Loucy (cell line): ENCODE data around the gene RBM10.

Experiments used
- H2AFZ ChIP-seq: fragments of 200-600 bp; sonication (generic); 2 replicates; pipeline ENCODE4 v1.6.0; 2016; ENCODE audit warnings: antibody characterized with exemption, mild to moderate bottlenecking, low read length, moderate library complexity
- H3F3A ChIP-seq: fragments of 200-600 bp; 2 replicates; pipeline ENCODE4 v1.6.0; 2016; ENCODE audit warnings: antibody characterized with exemption, low read depth, mild to moderate bottlenecking
- H3K27me3 ChIP-seq: fragments of 200-600 bp; sonication (generic); 2 replicates; pipeline ENCODE4 v1.6.1; 2014; ENCODE audit warnings: low read length, mild to moderate bottlenecking; ENCODE audit not compliant: insufficient read depth, poor library complexity, severe bottlenecking
- H3K36me3 ChIP-seq: fragments of 200-600 bp; sonication (generic); 2 replicates; pipeline ENCODE4 v1.6.1; 2016; ENCODE audit warnings: low read length; ENCODE audit not compliant: insufficient read depth
- H3K4me1 ChIP-seq: fragments of 200-600 bp; sonication (generic); 2 replicates; pipeline ENCODE4 v1.5.1; 2014; ENCODE audit warnings: low read length, mild to moderate bottlenecking; ENCODE audit not compliant: insufficient read depth, poor library complexity, severe bottlenecking
- H3K4me2 ChIP-seq: fragments of 200-600 bp; sonication (generic); 2 replicates; pipeline ENCODE4 v1.6.0; 2014; ENCODE audit warnings: antibody characterized with exemption, low read length, low read depth, mild to moderate bottlenecking; ENCODE audit not compliant: poor library complexity, severe bottlenecking
- H3K4me3 ChIP-seq: fragments of 200-600 bp; sonication (generic); 2 replicates; pipeline ENCODE4 v1.5.1; 2014; ENCODE audit warnings: low read length, mild to moderate bottlenecking, mixed read lengths; ENCODE audit not compliant: poor library complexity, severe bottlenecking
- H3K79me2 ChIP-seq: fragments of 200-600 bp; sonication (generic); 2 replicates; pipeline ENCODE4 v1.6.1; 2014; ENCODE audit warnings: low read length; ENCODE audit not compliant: insufficient read depth
- H3K9ac ChIP-seq: fragments of 200-600 bp; sonication (generic); 2 replicates; pipeline ENCODE4 v1.6.0; 2014; ENCODE audit warnings: mild to moderate bottlenecking, low read depth, low read length, moderate library complexity; ENCODE audit not compliant: poor library complexity, severe bottlenecking
- H3K9me2 ChIP-seq: fragments of 200-600 bp; sonication (generic); replicated peaks from 2 replicates; pipeline ENCODE4 v1.6.1; 2016; ENCODE audit warnings: low read depth, low read length, mixed read lengths
- H3K9me3 ChIP-seq: fragments of 200-600 bp; sonication (generic); 2 replicates; pipeline ENCODE4 v1.6.1; 2014; ENCODE audit warnings: mild to moderate bottlenecking, antibody characterized with exemption, low read length, low read depth; ENCODE audit not compliant: insufficient read depth
- H4K20me1 ChIP-seq: fragments of 200-600 bp; sonication (generic); 2 replicates; pipeline ENCODE4 v1.6.0; 2014; ENCODE audit warnings: antibody characterized with exemption, low read length, mild to moderate bottlenecking; ENCODE audit not compliant: insufficient read depth, poor library complexity, severe bottlenecking
- CTCF ChIP-seq: fragments of 200-600 bp; sonication (generic); conservative IDR thresholded peaks from 2 replicates; pipeline ENCODE4 v1.5.1; 2014; ENCODE audit warnings: mild to moderate bottlenecking, antibody characterized with exemption, low read length
- EZH2phosphoT487 ChIP-seq: fragments of 200-600 bp; IDR thresholded peaks from 2 replicates; pipeline ENCODE4 v1.6.1; 2018; ENCODE audit warnings: antibody characterized with exemption, mild to moderate bottlenecking, moderate library complexity, borderline replicate concordance

Gene RBM10

DNA sequence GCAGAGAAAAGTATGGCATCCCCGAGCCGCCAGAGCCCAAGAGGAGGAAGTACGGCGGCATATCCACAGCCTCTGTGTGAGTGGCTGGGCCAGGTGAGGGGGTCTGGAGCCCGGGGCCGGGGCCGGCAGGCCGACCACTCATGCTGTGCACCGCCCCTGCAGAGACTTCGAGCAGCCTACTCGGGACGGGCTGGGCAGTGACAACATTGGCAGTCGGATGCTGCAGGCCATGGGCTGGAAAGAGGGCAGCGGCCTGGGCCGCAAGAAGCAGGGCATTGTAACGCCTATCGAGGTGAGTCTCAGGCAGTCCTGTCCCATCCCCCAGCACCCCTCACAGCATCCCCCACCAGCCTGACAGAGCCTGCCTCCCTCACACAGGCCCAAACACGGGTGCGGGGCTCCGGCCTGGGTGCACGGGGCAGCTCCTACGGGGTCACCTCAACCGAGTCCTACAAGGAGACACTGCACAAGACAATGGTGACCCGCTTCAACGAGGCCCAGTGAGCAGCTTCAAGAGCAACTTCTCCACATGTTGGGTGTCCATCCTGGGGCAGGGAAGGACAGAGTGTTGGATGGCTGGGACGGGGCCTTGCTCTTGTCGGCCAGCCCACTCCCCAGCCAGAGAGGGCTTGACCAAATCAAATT lies 41.2 kb downstream of the RBM10 start:
- Histone ChIP-seq H3K9ac (no peak overlapping the region), H3K27me3 (no peaks in the 10 kb centered on the region), H3K79me2 (peaks cover 3% of the 10 kb centered on the region; the same call in 1 of the 2 replicates), H3F3A (no peaks in the 10 kb centered on the region), H3K9me2 (no peaks in the 10 kb centered on the region), H3K4me3 (no peak overlapping the region), H3K36me3 (peaks cover 39% of the 10 kb centered on the region; the same call in 1 of the 2 replicates), H3K9me3 (no peaks in the 10 kb centered on the region), H4K20me1 (no peaks in the 10 kb centered on the region), H2AFZ (no peak overlapping the region), H3K4me1 (no peaks in the 10 kb centered on the region), H3K4me2 (no peak overlapping the region)
- TF ChIP-seq EZH2phosphoT487, result no peak
- no peak for TF ChIP-seq CTCF

DNA sequence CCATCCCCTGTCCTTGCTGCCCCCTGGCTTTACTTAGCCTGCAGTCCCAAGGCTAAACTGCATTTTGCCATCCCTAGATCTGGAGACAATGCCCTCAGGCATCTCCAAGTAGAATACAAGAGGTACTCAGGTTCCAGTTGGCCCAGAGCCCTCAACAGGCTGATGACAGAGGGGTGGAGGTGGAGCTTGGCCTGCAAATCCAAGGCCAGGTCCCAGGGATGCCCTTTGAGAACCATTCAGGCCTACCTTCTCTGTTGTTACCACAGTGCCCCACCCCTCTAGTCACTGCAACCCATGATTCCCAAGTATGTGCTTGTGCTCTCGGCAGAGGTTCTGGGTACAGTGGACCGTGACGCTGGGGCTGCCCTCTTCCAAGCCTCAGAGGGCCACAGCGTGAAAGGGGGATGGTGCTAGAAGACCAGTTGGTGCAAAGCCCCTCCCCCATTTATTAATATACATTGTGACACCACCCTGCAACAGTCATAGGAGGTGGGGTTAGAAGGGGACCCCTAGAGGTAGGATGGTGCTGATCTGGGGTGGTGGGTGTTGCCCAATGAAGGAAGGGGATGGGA lies 42.2 kb downstream of the RBM10 start:
- H2AFZ ChIP-seq, result no peak overlapping the region
- no peak overlapping the region for H3K4me3 ChIP-seq
- H3K4me1 ChIP-seq, result no peaks in the 10 kb centered on the region
- H3F3A ChIP-seq, result no peaks in the 10 kb centered on the region
- H3K4me2 ChIP-seq, result no peak overlapping the region
- H3K79me2 ChIP-seq, result peaks cover 13% of the 10 kb centered on the region
- H4K20me1 ChIP-seq, result no peaks in the 10 kb centered on the region
- no peak overlapping the region for H3K9ac ChIP-seq
- H3K27me3 ChIP-seq, result no peaks in the 10 kb centered on the region
- no peaks in the 10 kb centered on the region for H3K9me3 ChIP-seq
- peaks cover 29% of the 10 kb centered on the region; the same call in 1 of the 2 replicates for H3K36me3 ChIP-seq
- no peaks in the 10 kb centered on the region for H3K9me2 ChIP-seq
- TF ChIP-seq CTCF, result no peak
- no peak for TF ChIP-seq EZH2phosphoT487

GRCh38 chrX:47189906-47190305 lies 44.9 kb downstream of the RBM10 start:
- TF ChIP-seq CTCF, result no peak
- no peak for TF ChIP-seq EZH2phosphoT487
- H3K79me2 ChIP-seq, result peaks cover 26% of the 10 kb centered on the region
- H3K4me3 ChIP-seq, result no peak overlapping the region
- H3K9me3 ChIP-seq, result no peaks in the 10 kb centered on the region
- no peak overlapping the region for H3K9ac ChIP-seq
- no peaks in the 10 kb centered on the region for H3K4me1 ChIP-seq
- H3K9me2 ChIP-seq, result no peaks in the 10 kb centered on the region
- H3K27me3 ChIP-seq, result peaks cover 5% of the 10 kb centered on the region
- peaks cover 15% of the 10 kb centered on the region; the same call in 1 of the 2 replicates for H3K36me3 ChIP-seq
- peak overlapping the region; percentile 72 for H3K4me2 ChIP-seq
- peaks cover 10% of the 10 kb centered on the region for H4K20me1 ChIP-seq
- no peaks in the 10 kb centered on the region for H3F3A ChIP-seq
- no peak overlapping the region; the same call in 1 of the 2 replicates for H2AFZ ChIP-seq
